ENCODE results near the gene KLHL2. TPM values are rescaled to one million over a fixed set of nuclear protein-coding genes. Genes with fewer than 3 reads are reported as not detected.

Gene KLHL2
- total and polyA plus RNA-seq, 2 of the 13 experiments (the other 11 are each of a cell fraction or from before 2014, with no cell fraction given) = 9.2 to 17.6 TPM

DNA sequence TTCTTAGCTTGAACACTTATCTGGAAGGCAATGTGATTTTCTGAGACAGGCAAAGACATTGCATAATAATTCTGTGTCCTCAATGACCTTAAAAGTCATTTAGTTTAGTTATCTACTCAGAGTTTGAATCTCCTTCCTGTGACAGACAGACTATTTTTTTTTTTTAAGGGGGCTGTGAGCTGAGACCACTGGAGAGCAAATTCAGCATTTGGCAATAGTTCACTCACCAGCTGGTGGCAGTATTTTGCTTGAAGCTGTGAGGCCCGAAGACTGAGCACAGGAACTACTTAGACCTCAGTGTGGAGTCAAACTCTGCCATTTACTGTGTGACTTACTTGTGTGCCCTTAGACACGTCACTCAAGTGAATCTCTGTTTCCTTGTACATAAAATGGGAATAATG, 148.5 kb downstream of the KLHL2 start (continued):
- TF ChIP-seq ZSCAN30 (CRISPR knock-in tag; IDR thresholded peaks at IDR 0.05) = no peak
- TF ChIP-seq ASH2L (IDR thresholded peaks at IDR 0.05; ENCODE audit: insufficient read length, low read depth, low read length) = no peak
- no peak for TF ChIP-seq ZNF547 (CRISPR knock-in tag; IDR thresholded peaks at IDR 0.05)
- TF ChIP-seq NFIB (CRISPR knock-in tag; IDR thresholded peaks at IDR 0.05; ENCODE audit: borderline replicate concordance) = no peak
- no peak for TF ChIP-seq AFF4 (CRISPR knock-in tag; IDR thresholded peaks at IDR 0.05)
- TF ChIP-seq ZSCAN20 (CRISPR knock-in tag; IDR thresholded peaks at IDR 0.05; ENCODE audit: borderline replicate concordance) = no peak
- TF ChIP-seq, protein P1, sequence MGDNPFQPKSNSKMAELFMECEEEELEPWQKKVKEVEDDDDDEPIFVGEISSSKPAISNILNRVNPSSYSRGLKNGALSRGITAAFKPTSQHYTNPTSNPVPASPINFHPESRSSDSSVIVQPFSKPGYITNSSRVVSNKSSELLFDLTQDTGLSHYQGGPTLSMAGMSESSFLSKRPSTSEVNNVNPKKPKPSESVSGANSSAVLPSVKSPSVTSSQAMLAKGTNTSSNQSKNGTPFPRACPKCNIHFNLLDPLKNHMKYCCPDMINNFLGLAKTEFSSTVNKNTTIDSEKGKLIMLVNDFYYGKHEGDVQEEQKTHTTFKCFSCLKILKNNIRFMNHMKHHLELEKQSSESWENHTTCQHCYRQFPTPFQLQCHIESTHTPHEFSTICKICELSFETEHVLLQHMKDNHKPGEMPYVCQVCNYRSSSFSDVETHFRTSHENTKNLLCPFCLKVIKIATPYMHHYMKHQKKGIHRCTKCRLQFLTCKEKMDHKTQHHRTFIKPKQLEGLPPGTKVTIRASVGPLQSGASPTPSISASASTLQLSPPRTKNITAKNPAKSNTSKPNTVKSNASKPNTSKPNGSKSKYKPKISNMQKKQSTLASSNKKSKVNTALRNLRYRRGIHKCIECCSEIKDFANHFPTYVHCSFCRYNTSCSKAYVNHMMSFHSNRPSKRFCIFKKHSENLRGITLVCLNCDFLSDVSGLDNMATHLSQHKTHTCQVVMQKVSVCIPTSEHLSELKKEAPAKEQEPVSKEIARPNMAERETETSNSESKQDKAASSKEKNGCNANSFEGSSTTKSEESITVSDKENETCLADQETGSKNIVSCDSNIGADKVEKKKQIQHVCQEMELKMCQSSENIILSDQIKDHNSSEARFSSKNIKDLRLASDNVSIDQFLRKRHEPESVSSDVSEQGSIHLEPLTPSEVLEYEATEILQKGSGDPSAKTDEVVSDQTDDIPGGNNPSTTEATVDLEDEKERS (CRISPR knock-in tag; IDR thresholded peaks at IDR 0.05) = no peak
- TF ChIP-seq HINFP (CRISPR knock-in tag; IDR thresholded peaks at IDR 0.05; ENCODE audit: low read depth) = no peak
- TF ChIP-seq ZNF225 (CRISPR knock-in tag; IDR thresholded peaks at IDR 0.05) = no peak
- TF ChIP-seq MTA1 (CRISPR knock-in tag; IDR thresholded peaks at IDR 0.05; ENCODE audit: borderline replicate concordance) = no peak
- no peak for TF ChIP-seq ZNF713 (CRISPR knock-in tag; IDR thresholded peaks at IDR 0.05)
- peak; percentile 77 for TF ChIP-seq RAD21 (CRISPR knock-in tag; IDR thresholded peaks at IDR 0.05)
- TF ChIP-seq ELF4 (CRISPR knock-in tag; IDR thresholded peaks at IDR 0.05; ENCODE audit: borderline replicate concordance) = no peak
- no peak for TF ChIP-seq ZSCAN21 (CRISPR knock-in tag; IDR thresholded peaks at IDR 0.05; ENCODE audit: borderline replicate concordance)
- TF ChIP-seq FOSL2 (CRISPR knock-in tag; IDR thresholded peaks at IDR 0.05) = 0 out of 2 replicates have a peak, but pooled peaks have one; percentile 19
- no peak for TF ChIP-seq TAF15 (IDR thresholded peaks at IDR 0.05; ENCODE audit: low read depth, low read length, poor library complexity, severe bottlenecking)
- no peak for TF ChIP-seq ARID4A (CRISPR knock-in tag; IDR thresholded peaks at IDR 0.05; ENCODE audit: borderline replicate concordance)
